K562 (cell line): ENCODE data around the gene SLC44A5. TPM values are rescaled to one million over a fixed set of nuclear protein-coding genes. Genes with fewer than 3 reads are reported as not detected.

Experiments
- BRD9 ChIP-seq: fragments of 450-650 bp; IDR thresholded peaks from 2 replicates; pipeline ENCODE4 v1.6.1; 2018; ENCODE audit warnings: low read depth; ENCODE audit not compliant: partially characterized antibody
- ELF1 ChIP-seq: fragments of 200-800 bp; sonication (Bioruptor generic); IDR thresholded peaks from 2 replicates; pipeline ENCODE4 v1.6.1; 2016; ENCODE audit warnings: missing genetic modification characterization, missing compliant biosample characterization
- EP300 ChIP-seq: IDR thresholded peaks from 2 replicates; pipeline ENCODE4 v1.6.1; 2012; ENCODE audit warnings: low read length, improper control_type of control experiment
- ESRRB ChIP-seq: fragments of 250-450 bp; sonication (Bioruptor Pico); IDR thresholded peaks from 2 replicates; pipeline ENCODE4 v1.5.0; 2020; ENCODE audit warnings: mild to moderate bottlenecking, moderate library complexity, borderline replicate concordance
- FOSL1 ChIP-seq: fragments of 200-800 bp; sonication (Bioruptor generic); conservative IDR thresholded peaks from 2 replicates; pipeline ENCODE4 v1.6.1; 2016; ENCODE audit warnings: missing genetic modification characterization, missing compliant biosample characterization
- HDAC1 ChIP-seq, 2 experiments: fragments of 450-650 bp; IDR thresholded peaks; 2 replicates each; pipeline ENCODE4 v1.6.1; 2016 to 2017; ENCODE audit warnings: inconsistent platforms in 1 of 2, mild to moderate bottlenecking in 1 of 2, moderate library complexity in 1 of 2
- MAFG ChIP-seq: fragments of 450-650 bp; conservative IDR thresholded peaks from 2 replicates; pipeline ENCODE4 v1.6.1; 2016; ENCODE audit warnings: missing genetic modification characterization, missing compliant biosample characterization
- SOX6 ChIP-seq: fragments of 450-650 bp; IDR thresholded peaks from 2 replicates; pipeline ENCODE4 v1.6.1; 2014; ENCODE audit warnings: mild to moderate bottlenecking
- STAG1 ChIP-seq: sonication (generic); formaldehyde crosslinking; IDR thresholded peaks from 2 replicates; pipeline ENCODE4 v1.5.0; 2020; ENCODE audit warnings: missing genetic modification reagents, borderline replicate concordance
- ZFPM2 ChIP-seq: fragments of 250-450 bp; sonication (Bioruptor Pico); IDR thresholded peaks from 2 replicates; pipeline ENCODE4 v1.5.1; 2022; ENCODE audit warnings: mild to moderate bottlenecking
- ZNF274 ChIP-seq: IDR thresholded peaks from 2 replicates; pipeline ENCODE4 v1.6.1; 2011; ENCODE audit warnings: low read depth, mild to moderate bottlenecking, low read length, moderate library complexity, borderline replicate concordance
- polyA plus RNA-seq, 8 experiments: library from polyadenylated mRNA; depleted of rRNA in 4 of 8; stranded (reverse) in 5 of 8; unstranded in 3 of 8; fragments of >200 nt; fragmentation: Nextera tagmentation in 2 of 8; fragmentation: Illumina TruSeq in 1 of 8; extraction: Ambion mirVana in 2 of 8; extraction: Trizol in 1 of 8; gene quantifications; 2 replicates each; pipeline versions ENCODE4 v1.2.1 to v1.2.3, GENCODE V29; 2011 to 2014; ENCODE audit warnings: inconsistent platforms in 1 of 8, missing spikeins in 1 of 8
- total RNA-seq, 7 experiments: library from RNA; depleted of rRNA in 6 of 7; stranded (reverse); fragments of >200 nt in 6 of 7; fragmentation: Illumina TruSeq in 2 of 7; extraction: Trizol in 2 of 7; gene quantifications; 2 replicates each; pipeline versions ENCODE4 v1.2.1 to v1.2.3, GENCODE V29; 2011 to 2021; ENCODE audit warnings: low replicate concordance in 1 of 7
- TF ChIP-seq, protein P1 (sequence below): sonication (generic); formaldehyde crosslinking; IDR thresholded peaks from 2 replicates; pipeline ENCODE4 v1.8.0; 2022; ENCODE audit warnings: missing genetic modification reagents, mild to moderate bottlenecking, moderate library complexity, borderline replicate concordance
- TF ChIP-seq, protein P2 (sequence below): IDR thresholded peaks from 3 replicates; pipeline ENCODE4 v1.6.1; 2011; ENCODE audit warnings: borderline replicate concordance, mild to moderate bottlenecking, moderate library complexity; ENCODE audit not compliant: insufficient read length; ENCODE audit errors: extremely low read depth
- TF ChIP-seq, protein P3 (sequence below), 2 experiments: fragments of 450-650 bp in 1 of 2; sonication (generic) in 1 of 2; formaldehyde crosslinking in 1 of 2; IDR thresholded peaks in 1 of 2; conservative IDR thresholded peaks in 1 of 2; 2 replicates each; pipeline versions ENCODE4 v1.6.1 to v1.8.1; 2016 to 2023; ENCODE audit warnings: mild to moderate bottlenecking in 2 of 2, moderate library complexity in 2 of 2, inconsistent platforms in 1 of 2, missing genetic modification reagents in 1 of 2
- TF ChIP-seq, protein P4 (sequence below): sonication (generic); formaldehyde crosslinking; IDR thresholded peaks from 2 replicates; pipeline ENCODE4 v1.8.1; 2022; ENCODE audit warnings: missing genetic modification reagents
- TF ChIP-seq, protein P5 (sequence below), 2 experiments: fragments of 450-650 bp; IDR thresholded peaks; 2 replicates each; pipeline ENCODE4 v1.6.1; 2018; ENCODE audit warnings: mild to moderate bottlenecking in 2 of 2, low read depth in 1 of 2; ENCODE audit not compliant: partially characterized antibody in 2 of 2

The SLC44A5 gene
- total and polyA plus RNA-seq, 9 of the 15 experiments (the other 6 are each of a cell fraction or from before 2014, with no cell fraction given): 1.2 to 10.1 (median 3.2) TPM

DNA sequence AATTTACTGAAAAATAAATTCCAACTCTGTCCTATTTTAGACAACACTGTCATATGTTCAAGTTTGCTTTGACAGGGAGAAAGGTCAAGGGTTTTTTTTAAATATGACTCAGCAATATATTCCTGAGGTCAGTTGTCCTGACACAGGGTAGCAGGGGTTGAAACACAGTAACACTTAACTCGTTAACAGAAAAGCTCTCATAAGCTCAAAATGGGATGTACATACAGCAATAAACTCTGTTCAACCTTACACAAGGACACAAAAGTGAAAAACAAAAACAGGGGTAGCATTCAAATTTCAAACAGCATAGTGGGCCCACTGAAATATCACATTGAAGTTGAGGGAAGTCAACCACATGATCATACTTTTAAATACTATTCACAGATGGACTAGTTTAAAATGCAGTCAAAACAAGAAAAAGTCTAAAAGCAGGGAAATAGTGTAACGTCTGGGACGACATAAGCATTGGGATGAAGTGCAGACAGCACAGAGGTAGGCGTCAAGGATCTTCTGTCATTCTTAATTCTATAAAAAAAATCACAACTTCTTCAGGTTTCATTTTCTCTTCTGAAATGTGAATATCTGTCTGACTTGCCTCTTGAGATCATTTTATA is 89.9 kb downstream of the SLC44A5 start (continued):
- TF ChIP-seq, protein P1, sequence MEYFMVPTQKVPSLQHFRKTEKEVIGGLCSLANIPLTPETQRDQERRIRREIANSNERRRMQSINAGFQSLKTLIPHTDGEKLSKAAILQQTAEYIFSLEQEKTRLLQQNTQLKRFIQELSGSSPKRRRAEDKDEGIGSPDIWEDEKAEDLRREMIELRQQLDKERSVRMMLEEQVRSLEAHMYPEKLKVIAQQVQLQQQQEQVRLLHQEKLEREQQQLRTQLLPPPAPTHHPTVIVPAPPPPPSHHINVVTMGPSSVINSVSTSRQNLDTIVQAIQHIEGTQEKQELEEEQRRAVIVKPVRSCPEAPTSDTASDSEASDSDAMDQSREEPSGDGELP (CRISPR knock-in tag): no peak
- no peak for TF ChIP-seq ELF1
- TF ChIP-seq, protein P2, sequence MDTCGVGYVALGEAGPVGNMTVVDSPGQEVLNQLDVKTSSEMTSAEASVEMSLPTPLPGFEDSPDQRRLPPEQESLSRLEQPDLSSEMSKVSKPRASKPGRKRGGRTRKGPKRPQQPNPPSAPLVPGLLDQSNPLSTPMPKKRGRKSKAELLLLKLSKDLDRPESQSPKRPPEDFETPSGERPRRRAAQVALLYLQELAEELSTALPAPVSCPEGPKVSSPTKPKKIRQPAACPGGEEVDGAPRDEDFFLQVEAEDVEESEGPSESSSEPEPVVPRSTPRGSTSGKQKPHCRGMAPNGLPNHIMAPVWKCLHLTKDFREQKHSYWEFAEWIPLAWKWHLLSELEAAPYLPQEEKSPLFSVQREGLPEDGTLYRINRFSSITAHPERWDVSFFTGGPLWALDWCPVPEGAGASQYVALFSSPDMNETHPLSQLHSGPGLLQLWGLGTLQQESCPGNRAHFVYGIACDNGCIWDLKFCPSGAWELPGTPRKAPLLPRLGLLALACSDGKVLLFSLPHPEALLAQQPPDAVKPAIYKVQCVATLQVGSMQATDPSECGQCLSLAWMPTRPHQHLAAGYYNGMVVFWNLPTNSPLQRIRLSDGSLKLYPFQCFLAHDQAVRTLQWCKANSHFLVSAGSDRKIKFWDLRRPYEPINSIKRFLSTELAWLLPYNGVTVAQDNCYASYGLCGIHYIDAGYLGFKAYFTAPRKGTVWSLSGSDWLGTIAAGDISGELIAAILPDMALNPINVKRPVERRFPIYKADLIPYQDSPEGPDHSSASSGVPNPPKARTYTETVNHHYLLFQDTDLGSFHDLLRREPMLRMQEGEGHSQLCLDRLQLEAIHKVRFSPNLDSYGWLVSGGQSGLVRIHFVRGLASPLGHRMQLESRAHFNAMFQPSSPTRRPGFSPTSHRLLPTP: no peak
- TF ChIP-seq, protein P3, sequence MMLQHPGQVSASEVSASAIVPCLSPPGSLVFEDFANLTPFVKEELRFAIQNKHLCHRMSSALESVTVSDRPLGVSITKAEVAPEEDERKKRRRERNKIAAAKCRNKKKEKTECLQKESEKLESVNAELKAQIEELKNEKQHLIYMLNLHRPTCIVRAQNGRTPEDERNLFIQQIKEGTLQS (IDR thresholded peaks at IDR 0.05): peak; percentile 28; the same call in 1 of the 2 replicates
- TF ChIP-seq, protein P3 (CRISPR knock-in tag; conservative IDR thresholded peaks at IDR 0.05): no peak
- peak; percentile 26; the same call in 1 of the 2 replicates for TF ChIP-seq EP300
- TF ChIP-seq HDAC1 (IDR thresholded peaks at IDR 0.05): no peak
- TF ChIP-seq SOX6: no peak
- TF ChIP-seq STAG1: no peak
- TF ChIP-seq MAFG (tag): peak; percentile 97
- no peak for TF ChIP-seq ESRRB (CRISPR knock-in tag)
- TF ChIP-seq ZFPM2 (CRISPR knock-in tag): no peak
- TF ChIP-seq, protein P4, sequence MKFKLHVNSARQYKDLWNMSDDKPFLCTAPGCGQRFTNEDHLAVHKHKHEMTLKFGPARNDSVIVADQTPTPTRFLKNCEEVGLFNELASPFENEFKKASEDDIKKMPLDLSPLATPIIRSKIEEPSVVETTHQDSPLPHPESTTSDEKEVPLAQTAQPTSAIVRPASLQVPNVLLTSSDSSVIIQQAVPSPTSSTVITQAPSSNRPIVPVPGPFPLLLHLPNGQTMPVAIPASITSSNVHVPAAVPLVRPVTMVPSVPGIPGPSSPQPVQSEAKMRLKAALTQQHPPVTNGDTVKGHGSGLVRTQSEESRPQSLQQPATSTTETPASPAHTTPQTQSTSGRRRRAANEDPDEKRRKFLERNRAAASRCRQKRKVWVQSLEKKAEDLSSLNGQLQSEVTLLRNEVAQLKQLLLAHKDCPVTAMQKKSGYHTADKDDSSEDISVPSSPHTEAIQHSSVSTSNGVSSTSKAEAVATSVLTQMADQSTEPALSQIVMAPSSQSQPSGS: no peak
- no peak for TF ChIP-seq ZNF274
- peak; percentile 31; the same call in 1 of the 2 replicates for TF ChIP-seq FOSL1
- no peak for TF ChIP-seq BRD9
- TF ChIP-seq, protein P5, sequence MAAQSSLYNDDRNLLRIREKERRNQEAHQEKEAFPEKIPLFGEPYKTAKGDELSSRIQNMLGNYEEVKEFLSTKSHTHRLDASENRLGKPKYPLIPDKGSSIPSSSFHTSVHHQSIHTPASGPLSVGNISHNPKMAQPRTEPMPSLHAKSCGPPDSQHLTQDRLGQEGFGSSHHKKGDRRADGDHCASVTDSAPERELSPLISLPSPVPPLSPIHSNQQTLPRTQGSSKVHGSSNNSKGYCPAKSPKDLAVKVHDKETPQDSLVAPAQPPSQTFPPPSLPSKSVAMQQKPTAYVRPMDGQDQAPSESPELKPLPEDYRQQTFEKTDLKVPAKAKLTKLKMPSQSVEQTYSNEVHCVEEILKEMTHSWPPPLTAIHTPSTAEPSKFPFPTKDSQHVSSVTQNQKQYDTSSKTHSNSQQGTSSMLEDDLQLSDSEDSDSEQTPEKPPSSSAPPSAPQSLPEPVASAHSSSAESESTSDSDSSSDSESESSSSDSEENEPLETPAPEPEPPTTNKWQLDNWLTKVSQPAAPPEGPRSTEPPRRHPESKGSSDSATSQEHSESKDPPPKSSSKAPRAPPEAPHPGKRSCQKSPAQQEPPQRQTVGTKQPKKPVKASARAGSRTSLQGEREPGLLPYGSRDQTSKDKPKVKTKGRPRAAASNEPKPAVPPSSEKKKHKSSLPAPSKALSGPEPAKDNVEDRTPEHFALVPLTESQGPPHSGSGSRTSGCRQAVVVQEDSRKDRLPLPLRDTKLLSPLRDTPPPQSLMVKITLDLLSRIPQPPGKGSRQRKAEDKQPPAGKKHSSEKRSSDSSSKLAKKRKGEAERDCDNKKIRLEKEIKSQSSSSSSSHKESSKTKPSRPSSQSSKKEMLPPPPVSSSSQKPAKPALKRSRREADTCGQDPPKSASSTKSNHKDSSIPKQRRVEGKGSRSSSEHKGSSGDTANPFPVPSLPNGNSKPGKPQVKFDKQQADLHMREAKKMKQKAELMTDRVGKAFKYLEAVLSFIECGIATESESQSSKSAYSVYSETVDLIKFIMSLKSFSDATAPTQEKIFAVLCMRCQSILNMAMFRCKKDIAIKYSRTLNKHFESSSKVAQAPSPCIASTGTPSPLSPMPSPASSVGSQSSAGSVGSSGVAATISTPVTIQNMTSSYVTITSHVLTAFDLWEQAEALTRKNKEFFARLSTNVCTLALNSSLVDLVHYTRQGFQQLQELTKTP (IDR thresholded peaks at IDR 0.05; ENCODE audit: low read depth in 1 of 2, partially characterized antibody in 2 of 2): no peak
